Measurements from ENCODE around the gene MISP3.
A peak's percentile ranks its signal among the peaks of the same experiment; 100 is the strongest.
"Not testable (repeated sequence)": the region's sequence is repeated elsewhere in the genome, so short reads cannot be mapped to it uniquely, and the experiment has no call there.

Gene MISP3

GRCh38 chr19:14072535-14073260 lies at the start of gene MISP3:
TSS of gene MISP3 (plus strand) at chr19:14072786. CDS start at chr19:14073310, 524 bp downstream.
- peak; percentile 77 for DNase-seq (ENCODE audit: low spot score)
- TF ChIP-seq, protein P1, sequence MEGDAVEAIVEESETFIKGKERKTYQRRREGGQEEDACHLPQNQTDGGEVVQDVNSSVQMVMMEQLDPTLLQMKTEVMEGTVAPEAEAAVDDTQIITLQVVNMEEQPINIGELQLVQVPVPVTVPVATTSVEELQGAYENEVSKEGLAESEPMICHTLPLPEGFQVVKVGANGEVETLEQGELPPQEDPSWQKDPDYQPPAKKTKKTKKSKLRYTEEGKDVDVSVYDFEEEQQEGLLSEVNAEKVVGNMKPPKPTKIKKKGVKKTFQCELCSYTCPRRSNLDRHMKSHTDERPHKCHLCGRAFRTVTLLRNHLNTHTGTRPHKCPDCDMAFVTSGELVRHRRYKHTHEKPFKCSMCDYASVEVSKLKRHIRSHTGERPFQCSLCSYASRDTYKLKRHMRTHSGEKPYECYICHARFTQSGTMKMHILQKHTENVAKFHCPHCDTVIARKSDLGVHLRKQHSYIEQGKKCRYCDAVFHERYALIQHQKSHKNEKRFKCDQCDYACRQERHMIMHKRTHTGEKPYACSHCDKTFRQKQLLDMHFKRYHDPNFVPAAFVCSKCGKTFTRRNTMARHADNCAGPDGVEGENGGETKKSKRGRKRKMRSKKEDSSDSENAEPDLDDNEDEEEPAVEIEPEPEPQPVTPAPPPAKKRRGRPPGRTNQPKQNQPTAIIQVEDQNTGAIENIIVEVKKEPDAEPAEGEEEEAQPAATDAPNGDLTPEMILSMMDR (IDR thresholded peaks at IDR 0.05; ENCODE audit: extremely low read depth, missing control alignments): no peak

DNA sequence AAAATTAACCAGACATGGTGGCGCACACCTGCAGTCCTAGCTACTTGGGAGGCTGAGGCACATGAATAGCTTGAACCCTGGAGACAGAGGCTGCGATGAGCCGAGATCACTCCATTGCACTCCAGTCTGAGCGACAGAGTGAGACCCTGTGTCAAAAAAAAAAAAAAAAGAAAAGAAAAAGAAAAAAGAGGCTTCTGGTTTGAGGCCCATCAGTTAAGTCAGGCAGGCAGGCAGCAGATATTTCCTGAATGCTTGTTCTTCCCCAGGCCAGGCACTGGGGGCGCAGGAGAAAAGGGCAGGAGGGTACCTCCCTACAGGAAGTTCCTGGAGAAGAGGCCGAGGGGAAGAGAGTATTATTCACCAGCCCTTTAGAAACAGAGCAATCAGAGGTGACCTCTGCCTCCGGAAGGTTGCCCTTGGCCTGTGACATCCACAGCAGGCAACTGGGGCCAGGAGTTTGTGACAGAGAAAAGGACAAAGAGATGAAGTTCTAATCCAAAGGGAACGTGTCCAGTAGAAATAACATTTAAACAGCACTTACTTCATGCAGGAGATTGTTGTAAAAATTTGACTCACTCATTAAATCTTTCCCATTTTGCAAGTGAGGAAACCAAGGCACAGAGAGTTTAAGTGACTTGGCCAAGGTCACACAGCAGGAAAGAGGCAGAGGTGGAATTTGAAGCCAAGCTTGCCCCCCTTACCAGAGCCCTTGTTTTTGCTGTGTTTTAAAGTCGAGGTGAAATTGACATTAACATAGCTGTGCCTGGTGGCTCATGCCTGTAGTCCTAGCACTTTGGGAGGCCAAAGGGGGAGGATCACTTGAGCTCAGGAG lies 49.0 kb upstream of the MISP3 start:
- peak; percentile 37 for DNase-seq (ENCODE audit: low spot score)
- TF ChIP-seq, protein P1 (IDR thresholded peaks at IDR 0.05; ENCODE audit: extremely low read depth, missing control alignments): no peak

GRCh38 chr19:14026652-14027192 lies 45.9 kb upstream of the MISP3 start:
- DNase-seq (ENCODE audit: low spot score): not testable (repeated sequence)

DNA sequence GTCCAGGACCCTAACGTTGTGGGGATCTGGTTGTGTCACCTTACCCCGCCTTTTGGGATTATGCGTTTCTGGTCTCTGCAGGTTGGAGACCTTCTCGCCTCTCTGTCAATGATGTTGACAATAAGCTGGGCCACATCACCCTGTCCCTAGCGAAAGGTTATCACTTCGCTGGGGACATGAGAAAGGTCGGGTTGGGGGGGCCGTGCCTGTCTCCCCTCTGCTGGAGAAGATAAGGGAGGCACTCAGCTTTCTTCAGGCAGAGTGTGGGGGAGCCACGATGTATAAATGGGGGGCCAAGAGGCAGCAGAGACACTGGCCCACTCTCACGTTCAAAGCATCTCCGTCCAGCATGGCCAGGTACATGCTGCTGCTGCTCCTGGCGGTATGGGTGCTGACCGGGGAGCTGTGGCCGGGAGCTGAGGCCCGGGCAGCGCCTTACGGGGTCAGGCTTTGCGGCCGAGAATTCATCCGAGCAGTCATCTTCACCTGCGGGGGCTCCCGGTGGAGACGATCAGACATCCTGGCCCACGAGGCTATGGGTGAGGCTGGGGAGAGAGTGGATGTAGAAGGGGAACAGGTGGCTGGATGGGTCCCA lies 44.6 kb upstream of the MISP3 start, which contains the start of gene RLN3:
TSS of gene RLN3 (plus strand) at position 293 of the 595 bp plus-strand sequence. CDS start at position 350, 57 bp downstream.
- TF ChIP-seq, protein P1 (IDR thresholded peaks at IDR 0.05; ENCODE audit: extremely low read depth, missing control alignments): no peak
- no peak for DNase-seq (ENCODE audit: low spot score)

DNA sequence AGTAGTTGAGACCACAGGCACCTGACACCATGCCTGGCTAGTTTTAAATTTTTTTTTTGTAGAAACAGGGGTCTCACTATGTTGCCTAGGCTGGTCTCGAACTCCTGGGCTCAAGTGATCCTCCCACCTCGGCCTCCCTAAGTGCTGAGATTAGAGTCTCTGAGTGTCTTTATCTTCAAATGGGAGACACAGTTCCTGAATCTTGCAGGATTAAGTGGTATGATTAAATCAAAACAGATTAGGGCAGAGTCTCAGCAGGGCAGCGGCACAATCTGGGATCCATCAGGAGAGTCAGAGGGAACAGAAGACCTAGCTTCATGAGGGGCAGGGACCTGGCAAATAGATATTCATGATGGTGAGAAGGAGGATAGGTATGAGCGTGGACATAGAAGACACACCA lies 43.7 kb upstream of the MISP3 start:
- no peak for DNase-seq (ENCODE audit: low spot score)
- TF ChIP-seq, protein P1 (IDR thresholded peaks at IDR 0.05; ENCODE audit: extremely low read depth, missing control alignments): no peak

GRCh38 chr19:14030997-14031718 lies 41.4 kb upstream of the MISP3 start:
- TF ChIP-seq, protein P1 (IDR thresholded peaks at IDR 0.05; ENCODE audit: extremely low read depth, missing control alignments): no peak
- peak; percentile 23 for DNase-seq (ENCODE audit: low spot score)
